K562 (cell line): ENCODE measurements around the gene PALM3. TPM values are rescaled to one million over a fixed set of nuclear protein-coding genes. Genes with fewer than 3 reads are reported as not detected.

Experiments used
- CHD1 ChIP-seq: fragments of 200-600 bp; sonication (generic); IDR thresholded peaks from one replicate; pipeline ENCODE4 v1.6.1; 2012; ENCODE audit warnings: mild to moderate bottlenecking, moderate library complexity, low read length, inconsistent platforms
- CREB1 ChIP-seq, 2 experiments: sonication (generic) in 1 of 2; formaldehyde crosslinking in 1 of 2; IDR thresholded peaks; 2 replicates each; pipeline versions ENCODE4 v1.6.1 to v1.8.0; 2012 to 2022; ENCODE audit warnings: inconsistent platforms in 1 of 2, mild to moderate bottlenecking in 1 of 2, missing genetic modification reagents in 1 of 2, moderate library complexity in 1 of 2
- JUN ChIP-seq, 2 experiments: sonication (generic) in 1 of 2; formaldehyde crosslinking in 1 of 2; IDR thresholded peaks; 2 replicates each; pipeline versions ENCODE4 v1.6.1 to v1.8.0; 2012 to 2022; ENCODE audit warnings: borderline replicate concordance in 2 of 2, mild to moderate bottlenecking in 2 of 2, improper control_type of control experiment in 1 of 2, low read depth in 1 of 2, low read length in 1 of 2, missing genetic modification reagents in 1 of 2
- MCM3 ChIP-seq: fragments of 450-650 bp; IDR thresholded peaks from 2 replicates; pipeline ENCODE4 v1.6.1; 2016
- OTX1 ChIP-seq: fragments of 450-650 bp; formaldehyde crosslinking; IDR thresholded peaks from 2 replicates; pipeline ENCODE4 v1.4.0; 2022; ENCODE audit warnings: mild to moderate bottlenecking
- PHF21A ChIP-seq: fragments of 450-650 bp; IDR thresholded peaks from 2 replicates; pipeline ENCODE4 v1.6.1; 2017; ENCODE audit warnings: low read depth, borderline replicate concordance
- POU5F1 ChIP-seq: fragments of 150-350 bp; IDR thresholded peaks from 2 replicates; pipeline ENCODE4 v1.6.1; 2014; ENCODE audit warnings: borderline replicate concordance, low read length, low read depth, mild to moderate bottlenecking; ENCODE audit not compliant: partially characterized antibody
- PPARD ChIP-seq: fragments of 250-450 bp; sonication (Bioruptor Pico); IDR thresholded peaks from 2 replicates; pipeline ENCODE4 v1.8.0; 2022; ENCODE audit warnings: inconsistent platforms, mild to moderate bottlenecking, moderate library complexity
- RHOXF2B ChIP-seq: fragments of 250-450 bp; sonication (Bioruptor Pico); conservative IDR thresholded peaks from 2 replicates; pipeline ENCODE4 v1.5.1; 2021
- SETDB1 ChIP-seq: IDR thresholded peaks from one replicate; pipeline ENCODE4 v1.6.1; 2012; ENCODE audit warnings: low read length, control low read depth, inconsistent platforms
- TFAM ChIP-seq: fragments of 250-450 bp; sonication (Bioruptor Pico); conservative IDR thresholded peaks from 2 replicates; pipeline ENCODE4 v1.5.0; 2021; ENCODE audit warnings: mild to moderate bottlenecking, moderate library complexity
- ZEB2 ChIP-seq: fragments of 450-650 bp; IDR thresholded peaks from 2 replicates; pipeline ENCODE4 v1.6.1; 2016
- ZNF143 ChIP-seq: sonication (generic); formaldehyde crosslinking; IDR thresholded peaks from 2 replicates; pipeline ENCODE4 v1.9.0; 2022; ENCODE audit warnings: mild to moderate bottlenecking, missing genetic modification reagents
- ZNF77 ChIP-seq: fragments of 250-450 bp; sonication (Bioruptor Pico); IDR thresholded peaks from 2 replicates; pipeline ENCODE4 v1.5.0; 2020
- ZSCAN32 ChIP-seq: fragments of 450-650 bp; formaldehyde crosslinking; IDR thresholded peaks from 2 replicates; pipeline ENCODE4 v1.4.0; 2020; ENCODE audit warnings: mild to moderate bottlenecking, moderate library complexity
- polyA plus RNA-seq, 8 experiments: library from polyadenylated mRNA; depleted of rRNA in 4 of 8; stranded (reverse) in 5 of 8; unstranded in 3 of 8; fragments of >200 nt; fragmentation: Nextera tagmentation in 2 of 8; fragmentation: Illumina TruSeq in 1 of 8; extraction: Ambion mirVana in 2 of 8; extraction: Trizol in 1 of 8; gene quantifications; 2 replicates each; pipeline versions ENCODE4 v1.2.1 to v1.2.3, GENCODE V29; 2011 to 2014; ENCODE audit warnings: inconsistent platforms in 1 of 8, missing spikeins in 1 of 8
- total RNA-seq, 7 experiments: library from RNA; depleted of rRNA in 6 of 7; stranded (reverse); fragments of >200 nt in 6 of 7; fragmentation: Illumina TruSeq in 2 of 7; extraction: Trizol in 2 of 7; gene quantifications; 2 replicates each; pipeline versions ENCODE4 v1.2.1 to v1.2.3, GENCODE V29; 2011 to 2021; ENCODE audit warnings: low replicate concordance in 1 of 7
- TF ChIP-seq, protein P1 (sequence below): fragments of 150-350 bp; conservative IDR thresholded peaks from 2 replicates; pipeline ENCODE4 v1.6.1; 2014; ENCODE audit warnings: low read length
- TF ChIP-seq, protein P2 (sequence below), 2 experiments: IDR thresholded peaks in 1 of 2; conservative IDR thresholded peaks in 1 of 2; 2 replicates each; pipeline ENCODE4 v1.6.1; 2016; ENCODE audit warnings: low read depth in 2 of 2, mild to moderate bottlenecking in 1 of 2, missing compliant biosample characterization in 1 of 2, missing genetic modification characterization in 1 of 2, moderate library complexity in 1 of 2
- TF ChIP-seq, protein P3 (sequence below): fragments of 450-650 bp; IDR thresholded peaks from 2 replicates; pipeline ENCODE4 v1.6.1; 2016; ENCODE audit warnings: mild to moderate bottlenecking

PALM3 gene
- total and polyA plus RNA-seq, 9 of the 15 experiments (the other 6 are each of a cell fraction or from before 2014, with no cell fraction given) = 0.07 to 9.3 (median 3.3) TPM

DNA sequence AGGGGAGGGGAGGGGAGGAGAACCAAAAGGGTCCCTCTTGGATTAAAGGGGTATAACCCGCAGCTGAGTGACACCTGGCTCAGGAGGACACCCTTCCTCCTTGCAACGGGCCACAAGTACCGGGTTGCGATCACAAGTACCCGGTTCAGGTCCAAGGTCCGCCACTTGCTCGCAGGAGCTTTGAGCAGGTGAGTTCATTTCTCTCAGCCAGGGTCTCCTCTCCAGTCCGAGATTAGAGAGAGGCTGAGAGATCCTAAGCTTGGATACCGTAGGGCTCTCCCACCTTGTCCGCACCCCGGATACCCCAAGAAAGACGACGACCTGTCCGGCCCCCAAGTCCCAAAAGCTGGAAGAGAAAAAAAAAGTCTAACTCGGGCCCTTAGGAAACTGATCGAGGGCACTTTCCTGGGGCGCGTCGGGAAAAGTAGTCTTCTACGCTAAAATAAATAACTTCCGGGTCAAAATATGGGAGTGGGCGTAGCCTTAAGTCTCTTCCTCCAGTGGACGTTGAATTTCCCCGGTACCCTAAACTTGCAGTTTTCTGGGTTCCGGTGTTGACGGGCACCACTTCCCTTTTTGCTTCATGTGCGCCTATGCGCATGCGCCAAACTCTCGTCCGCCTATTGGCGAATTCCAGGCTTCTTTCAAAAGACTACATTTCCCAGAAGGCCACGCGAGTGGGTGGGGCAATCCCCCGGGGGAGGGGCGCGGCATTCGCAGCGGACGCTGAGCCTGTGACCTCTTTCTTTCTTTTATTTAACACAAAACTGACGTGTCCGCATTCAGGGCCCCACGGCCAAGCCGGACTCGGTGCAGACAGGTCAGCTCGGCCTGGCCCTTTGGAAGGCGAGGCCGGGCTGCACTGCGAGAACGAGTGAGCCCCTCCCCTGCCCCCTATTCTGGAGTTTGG is 19.3 kb upstream of the PALM3 start (continued):
- TF ChIP-seq POU5F1 = peak; percentile 91
- peak; percentile 67 for TF ChIP-seq CREB1 (IDR thresholded peaks at IDR 0.05)
- peak; percentile 75; the same call in 1 of the 2 replicates for TF ChIP-seq CREB1 (CRISPR knock-in tag; IDR thresholded peaks at IDR 0.05)
- TF ChIP-seq, protein P1, sequence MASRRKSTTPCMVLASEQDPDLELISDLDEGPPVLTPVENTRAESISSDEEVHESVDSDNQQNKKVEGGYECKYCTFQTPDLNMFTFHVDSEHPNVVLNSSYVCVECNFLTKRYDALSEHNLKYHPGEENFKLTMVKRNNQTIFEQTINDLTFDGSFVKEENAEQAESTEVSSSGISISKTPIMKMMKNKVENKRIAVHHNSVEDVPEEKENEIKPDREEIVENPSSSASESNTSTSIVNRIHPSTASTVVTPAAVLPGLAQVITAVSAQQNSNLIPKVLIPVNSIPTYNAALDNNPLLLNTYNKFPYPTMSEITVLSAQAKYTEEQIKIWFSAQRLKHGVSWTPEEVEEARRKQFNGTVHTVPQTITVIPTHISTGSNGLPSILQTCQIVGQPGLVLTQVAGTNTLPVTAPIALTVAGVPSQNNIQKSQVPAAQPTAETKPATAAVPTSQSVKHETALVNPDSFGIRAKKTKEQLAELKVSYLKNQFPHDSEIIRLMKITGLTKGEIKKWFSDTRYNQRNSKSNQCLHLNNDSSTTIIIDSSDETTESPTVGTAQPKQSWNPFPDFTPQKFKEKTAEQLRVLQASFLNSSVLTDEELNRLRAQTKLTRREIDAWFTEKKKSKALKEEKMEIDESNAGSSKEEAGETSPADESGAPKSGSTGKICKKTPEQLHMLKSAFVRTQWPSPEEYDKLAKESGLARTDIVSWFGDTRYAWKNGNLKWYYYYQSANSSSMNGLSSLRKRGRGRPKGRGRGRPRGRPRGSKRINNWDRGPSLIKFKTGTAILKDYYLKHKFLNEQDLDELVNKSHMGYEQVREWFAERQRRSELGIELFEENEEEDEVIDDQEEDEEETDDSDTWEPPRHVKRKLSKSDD = no peak
- no peak for TF ChIP-seq RHOXF2B (CRISPR knock-in tag)
- peak; percentile 92 for TF ChIP-seq ZNF143 (CRISPR knock-in tag)
- TF ChIP-seq OTX1 (CRISPR knock-in tag) = no peak
- no peak for TF ChIP-seq ZSCAN32 (CRISPR knock-in tag)
- TF ChIP-seq ZEB2 = no peak; the same call in 1 of the 2 replicates
- no peak for TF ChIP-seq ZNF77 (CRISPR knock-in tag)
- TF ChIP-seq PHF21A = no peak
- TF ChIP-seq PPARD (CRISPR knock-in tag) = no peak
- no peak for TF ChIP-seq SETDB1
- TF ChIP-seq, protein P2, sequence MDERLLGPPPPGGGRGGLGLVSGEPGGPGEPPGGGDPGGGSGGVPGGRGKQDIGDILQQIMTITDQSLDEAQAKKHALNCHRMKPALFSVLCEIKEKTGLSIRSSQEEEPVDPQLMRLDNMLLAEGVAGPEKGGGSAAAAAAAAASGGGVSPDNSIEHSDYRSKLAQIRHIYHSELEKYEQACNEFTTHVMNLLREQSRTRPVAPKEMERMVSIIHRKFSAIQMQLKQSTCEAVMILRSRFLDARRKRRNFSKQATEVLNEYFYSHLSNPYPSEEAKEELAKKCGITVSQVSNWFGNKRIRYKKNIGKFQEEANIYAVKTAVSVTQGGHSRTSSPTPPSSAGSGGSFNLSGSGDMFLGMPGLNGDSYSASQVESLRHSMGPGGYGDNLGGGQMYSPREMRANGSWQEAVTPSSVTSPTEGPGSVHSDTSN (CRISPR knock-in tag; IDR thresholded peaks at IDR 0.05; ENCODE audit: low read depth) = no peak
- TF ChIP-seq, protein P2 (tag; conservative IDR thresholded peaks at IDR 0.05; ENCODE audit: low read depth) = no peak
- TF ChIP-seq MCM3 = no peak
- TF ChIP-seq CHD1 = no peak
- TF ChIP-seq, protein P3, sequence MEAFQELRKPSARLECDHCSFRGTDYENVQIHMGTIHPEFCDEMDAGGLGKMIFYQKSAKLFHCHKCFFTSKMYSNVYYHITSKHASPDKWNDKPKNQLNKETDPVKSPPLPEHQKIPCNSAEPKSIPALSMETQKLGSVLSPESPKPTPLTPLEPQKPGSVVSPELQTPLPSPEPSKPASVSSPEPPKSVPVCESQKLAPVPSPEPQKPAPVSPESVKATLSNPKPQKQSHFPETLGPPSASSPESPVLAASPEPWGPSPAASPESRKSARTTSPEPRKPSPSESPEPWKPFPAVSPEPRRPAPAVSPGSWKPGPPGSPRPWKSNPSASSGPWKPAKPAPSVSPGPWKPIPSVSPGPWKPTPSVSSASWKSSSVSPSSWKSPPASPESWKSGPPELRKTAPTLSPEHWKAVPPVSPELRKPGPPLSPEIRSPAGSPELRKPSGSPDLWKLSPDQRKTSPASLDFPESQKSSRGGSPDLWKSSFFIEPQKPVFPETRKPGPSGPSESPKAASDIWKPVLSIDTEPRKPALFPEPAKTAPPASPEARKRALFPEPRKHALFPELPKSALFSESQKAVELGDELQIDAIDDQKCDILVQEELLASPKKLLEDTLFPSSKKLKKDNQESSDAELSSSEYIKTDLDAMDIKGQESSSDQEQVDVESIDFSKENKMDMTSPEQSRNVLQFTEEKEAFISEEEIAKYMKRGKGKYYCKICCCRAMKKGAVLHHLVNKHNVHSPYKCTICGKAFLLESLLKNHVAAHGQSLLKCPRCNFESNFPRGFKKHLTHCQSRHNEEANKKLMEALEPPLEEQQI = no peak
- no peak for TF ChIP-seq TFAM (CRISPR knock-in tag)
- TF ChIP-seq JUN (IDR thresholded peaks at IDR 0.05; ENCODE audit: borderline replicate concordance, low read depth, low read length) = peak; percentile 36
- TF ChIP-seq JUN (CRISPR knock-in tag; IDR thresholded peaks at IDR 0.05; ENCODE audit: borderline replicate concordance) = no peak
